ENCODE data around the gene GPS1.

The GPS1 gene

GRCh38 chr17:82105882-82106687 lies 54.4 kb downstream of the GPS1 start:
- Mint-ChIP-seq H3K4me1 (ENCODE audit: low read depth in 2 of 2) (peaks cover 13 to 15% of the 10 kb centered on the region in 2 donors), H3K36me3 (ENCODE audit: insufficient read depth) (peaks cover 3% of the 10 kb centered on the region), H3K27me3 (no peaks in the 10 kb centered on the region), H3K27ac (peak overlapping the region; percentile 97 to 98), H3K4me3 (peak overlapping the region; percentile 90 to 92), H3K9me3 (no peaks in the 10 kb centered on the region)
- peak; percentile 40 to 50 (median 44) for DNase-seq
- peak; percentile 91 for ATAC-seq (replicated peaks)

GRCh38 chr17:82106688-82107305 lies 55.1 kb downstream of the GPS1 start:
- H3K27me3 Mint-ChIP-seq: no peaks in the 10 kb centered on the region
- H3K4me1 Mint-ChIP-seq (ENCODE audit: low read depth in 2 of 2): peaks cover 13 to 15% of the 10 kb centered on the region in 2 donors
- ATAC-seq (replicated peaks): no peak

More at GRCh38 chr17:82106688-82107305, 55.1 kb downstream of the GPS1 start:
- H3K36me3 Mint-ChIP-seq (ENCODE audit: insufficient read depth): peaks cover 3% of the 10 kb centered on the region
- no peaks in the 10 kb centered on the region for H3K9me3 Mint-ChIP-seq
- H3K4me3 Mint-ChIP-seq: peak overlapping the region; percentile 90 to 92
- H3K27ac Mint-ChIP-seq: peak overlapping the region; percentile 97 to 98
- no peak for DNase-seq
